HG03571 (cell line): Measurements from ENCODE around the gene SEC31B.

ENCODE experiments used
- ATAC-seq: cut with Tn5 transposase; IDR thresholded peaks from one replicate; pipeline ENCODE4 v1.9.1; 2021; ENCODE audit not compliant: unreplicated experiment

The SEC31B gene

DNA sequence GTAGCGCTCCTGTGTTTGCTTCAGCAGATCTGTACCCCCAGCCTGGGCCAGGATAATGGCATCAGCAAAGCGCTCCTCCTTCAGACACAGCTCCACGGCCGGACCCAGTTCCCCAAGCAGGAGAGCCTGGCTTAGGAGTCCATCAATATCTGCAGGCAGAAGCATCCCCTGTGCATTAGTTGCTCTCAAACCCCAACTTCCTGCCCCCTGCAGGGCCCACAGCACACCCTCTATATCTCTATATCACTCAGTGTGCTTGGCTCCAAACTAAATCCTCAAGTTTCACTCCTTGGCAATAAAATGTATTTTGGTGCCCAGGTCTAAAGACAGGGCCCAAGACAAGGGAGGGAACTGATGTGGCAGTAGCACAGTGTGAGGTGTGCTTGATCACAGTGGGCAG, 21.6 kb downstream of the SEC31B start:
- ATAC-seq: no peak

- no peak for ATAC-seq
Measured at GRCh38 chr10:100496567-100496966, 23.1 kb downstream of the SEC31B start.

- ATAC-seq: no peak
Measured at GRCh38 chr10:100490531-100490930, 29.1 kb downstream of the SEC31B start.

DNA sequence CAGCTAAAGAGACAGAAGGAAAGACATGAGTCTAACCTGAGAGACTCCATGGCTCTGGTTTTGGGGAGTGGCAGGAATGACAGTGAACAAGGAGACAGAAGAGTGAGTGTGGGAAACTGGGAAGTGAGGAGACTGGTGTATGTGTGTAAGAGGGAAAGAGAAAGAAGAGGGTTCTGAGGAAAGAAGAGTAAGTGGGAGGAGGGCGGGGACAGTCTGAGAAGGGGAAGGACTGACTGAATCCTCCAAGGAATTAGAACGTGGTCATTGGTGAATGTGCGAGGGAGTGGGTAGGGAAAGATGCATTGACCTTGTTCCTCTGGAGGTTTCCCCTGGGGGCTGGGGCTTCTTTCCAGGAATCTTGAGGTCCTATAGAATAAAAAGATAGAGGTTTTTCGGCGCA, 30.3 kb downstream of the SEC31B start:
- no peak for ATAC-seq

DNA sequence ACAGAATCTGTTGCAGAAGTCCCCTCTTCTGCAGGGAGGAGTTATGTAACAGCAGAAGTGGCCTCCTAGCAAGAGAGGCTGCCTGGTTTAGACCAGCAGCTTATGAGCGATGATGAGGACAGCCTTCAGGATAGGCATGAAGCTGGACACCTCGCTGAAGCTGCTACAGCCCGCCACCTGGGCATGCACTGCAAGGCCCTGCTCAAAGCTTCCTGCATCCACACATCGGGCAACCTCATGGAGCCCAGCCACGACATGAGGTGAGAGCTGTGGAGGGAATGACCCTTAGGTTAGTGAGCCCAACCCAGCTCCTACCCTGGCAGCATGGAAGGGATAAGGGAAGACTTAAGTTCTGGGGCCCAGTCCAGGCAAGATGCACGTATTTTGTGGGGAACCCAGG, 32.1 kb downstream of the SEC31B start:
- ATAC-seq: no peak

DNA sequence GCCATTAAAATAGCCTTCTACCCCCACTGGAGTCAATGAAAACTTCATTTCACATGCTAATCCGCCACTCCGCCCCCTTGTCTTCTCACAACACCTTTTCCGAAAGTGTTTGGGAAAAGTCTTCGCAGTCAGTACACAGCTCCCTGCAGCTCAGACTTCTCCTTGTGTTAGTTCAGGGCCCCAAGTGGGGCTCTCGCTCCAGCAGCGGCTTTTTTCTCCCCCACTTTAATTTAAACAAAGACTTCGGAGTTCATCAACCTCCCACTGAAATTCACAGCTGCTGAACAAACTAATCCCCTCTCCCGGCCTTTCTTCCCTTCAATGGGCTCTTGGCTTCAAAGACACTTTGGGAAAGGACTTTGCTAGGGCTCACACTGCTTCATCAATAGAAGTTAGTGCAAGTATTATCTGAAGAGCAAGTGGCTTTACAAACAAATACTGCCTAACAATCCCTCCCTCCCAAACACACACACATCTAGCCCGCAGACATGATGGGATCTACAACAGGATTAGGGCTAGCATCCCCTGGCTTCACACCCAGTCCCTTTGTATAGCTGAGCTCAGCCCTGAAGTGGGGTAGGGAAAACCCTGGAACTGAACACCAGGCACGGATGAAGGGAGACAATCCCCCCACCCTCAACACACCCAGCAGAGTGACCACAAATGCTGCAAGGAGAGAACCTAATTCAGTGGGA, 33.7 kb downstream of the SEC31B start:
- ATAC-seq: no peak

DNA sequence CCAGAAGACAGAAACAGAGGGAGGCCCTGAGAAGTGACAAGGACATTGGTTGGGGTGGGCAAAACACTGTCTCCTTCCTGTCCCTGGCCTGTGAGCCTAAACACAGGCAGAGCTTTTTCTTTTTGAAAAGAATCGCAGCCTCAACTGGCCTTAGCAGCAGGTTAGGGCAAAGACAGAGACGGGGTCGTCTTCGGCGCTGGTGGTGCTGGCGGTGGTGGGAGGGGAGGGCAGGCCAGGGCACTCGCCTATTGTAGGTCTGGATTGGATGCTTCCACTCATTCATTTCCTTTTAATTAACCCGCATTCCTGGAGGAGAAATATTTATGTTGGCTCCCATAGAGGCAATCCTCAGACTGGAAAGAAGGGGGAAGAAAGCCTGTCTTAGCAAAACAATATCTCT, 34.3 kb downstream of the SEC31B start:
- no peak for ATAC-seq

- no peak for ATAC-seq
Measured at GRCh38 chr10:100483876-100484666, 35.6 kb downstream of the SEC31B start.

GRCh38 chr10:100482834-100483185, 36.9 kb downstream of the SEC31B start:
- no peak for ATAC-seq

DNA sequence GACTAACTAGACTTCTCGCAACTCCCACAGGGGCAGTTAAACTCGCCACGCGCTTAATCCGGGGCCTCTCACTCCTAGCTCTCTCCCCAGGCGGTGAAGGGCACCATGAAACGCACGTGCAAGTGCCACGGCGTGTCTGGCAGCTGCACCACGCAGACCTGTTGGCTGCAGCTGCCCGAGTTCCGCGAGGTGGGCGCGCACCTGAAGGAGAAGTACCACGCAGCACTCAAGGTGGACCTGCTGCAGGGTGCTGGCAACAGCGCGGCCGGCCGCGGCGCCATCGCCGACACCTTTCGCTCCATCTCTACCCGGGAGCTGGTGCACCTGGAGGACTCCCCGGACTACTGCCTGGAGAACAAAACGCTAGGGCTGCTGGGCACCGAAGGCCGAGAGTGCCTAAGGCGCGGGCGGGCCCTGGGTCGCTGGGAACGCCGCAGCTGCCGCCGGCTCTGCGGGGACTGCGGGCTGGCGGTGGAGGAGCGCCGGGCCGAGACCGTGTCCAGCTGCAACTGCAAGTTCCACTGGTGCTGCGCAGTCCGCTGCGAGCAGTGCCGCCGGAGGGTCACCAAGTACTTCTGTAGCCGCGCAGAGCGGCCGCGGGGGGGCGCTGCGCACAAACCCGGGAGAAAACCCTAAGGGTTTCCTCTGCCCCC, 37.4 kb downstream of the SEC31B start:
- peak; percentile 33 for ATAC-seq

- ATAC-seq: peak; percentile 95
Measured at GRCh38 chr10:100481462-100482081, 38.1 kb downstream of the SEC31B start.

GRCh38 chr10:100480002-100480401, 39.7 kb downstream of the SEC31B start:
- no peak for ATAC-seq

- no peak for ATAC-seq
Measured at GRCh38 chr10:100479037-100479436, 40.6 kb downstream of the SEC31B start.

GRCh38 chr10:100477970-100478369, 41.7 kb downstream of the SEC31B start:
- no peak for ATAC-seq

- ATAC-seq: no peak
Measured at GRCh38 chr10:100470367-100470766, 49.3 kb downstream of the SEC31B start.

DNA sequence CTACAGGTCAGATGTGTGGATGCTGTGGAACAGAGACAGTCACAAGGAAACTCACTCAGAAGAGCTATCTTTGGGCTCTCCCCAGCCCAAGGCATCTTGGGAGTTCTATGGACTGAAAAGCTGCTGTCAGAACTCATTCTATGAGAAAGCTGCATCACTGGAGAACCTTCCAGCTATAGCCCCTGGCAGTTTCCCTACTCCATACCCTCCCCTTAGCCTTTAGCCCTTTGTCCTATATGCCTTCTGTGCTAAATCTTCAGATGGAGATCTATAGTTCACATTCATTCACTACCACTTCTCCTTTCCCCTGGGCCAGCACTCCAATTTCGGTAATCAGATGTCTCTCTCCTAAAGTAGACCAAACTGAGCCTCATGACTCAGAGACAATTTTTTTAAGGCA, 49.9 kb downstream of the SEC31B start:
- ATAC-seq: no peak

DNA sequence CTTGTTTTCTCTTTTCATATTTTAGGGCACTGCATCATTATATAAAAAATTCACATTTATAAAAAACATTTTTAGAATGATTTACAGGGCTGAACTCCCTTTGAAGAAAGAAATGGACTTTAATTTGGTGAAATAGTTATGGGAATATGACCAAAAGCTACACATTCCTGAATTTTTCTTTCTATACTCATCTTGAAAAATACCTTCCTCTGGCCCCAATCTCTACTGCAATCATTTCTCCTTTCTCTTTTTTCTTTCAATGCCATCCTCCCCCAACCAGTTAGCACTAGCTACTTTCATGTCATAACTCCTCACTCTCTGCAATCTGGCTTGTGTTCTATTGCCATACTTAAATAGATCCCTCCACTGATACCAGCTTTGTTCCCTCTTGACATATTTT, 50.7 kb downstream of the SEC31B start:
- no peak for ATAC-seq

DNA sequence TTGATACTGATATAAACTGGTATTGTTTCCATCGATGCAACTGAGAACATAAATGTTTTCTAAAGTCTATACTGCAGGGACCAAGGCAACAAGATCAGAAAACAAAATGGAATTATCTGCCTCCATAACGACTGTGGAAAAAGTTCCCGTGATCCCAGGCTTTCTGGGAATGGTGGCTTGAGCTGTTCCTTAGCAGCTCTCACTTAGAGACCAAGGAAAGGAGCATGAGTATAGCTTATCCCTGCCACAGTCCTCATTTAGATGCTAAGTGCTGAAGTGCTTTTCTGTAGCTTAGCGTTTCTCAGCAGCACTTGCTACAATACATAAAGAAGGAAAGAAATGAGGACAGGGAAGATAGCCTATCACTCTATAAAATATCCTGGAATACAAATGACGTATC, 51.3 kb downstream of the SEC31B start:
- ATAC-seq: no peak

DNA sequence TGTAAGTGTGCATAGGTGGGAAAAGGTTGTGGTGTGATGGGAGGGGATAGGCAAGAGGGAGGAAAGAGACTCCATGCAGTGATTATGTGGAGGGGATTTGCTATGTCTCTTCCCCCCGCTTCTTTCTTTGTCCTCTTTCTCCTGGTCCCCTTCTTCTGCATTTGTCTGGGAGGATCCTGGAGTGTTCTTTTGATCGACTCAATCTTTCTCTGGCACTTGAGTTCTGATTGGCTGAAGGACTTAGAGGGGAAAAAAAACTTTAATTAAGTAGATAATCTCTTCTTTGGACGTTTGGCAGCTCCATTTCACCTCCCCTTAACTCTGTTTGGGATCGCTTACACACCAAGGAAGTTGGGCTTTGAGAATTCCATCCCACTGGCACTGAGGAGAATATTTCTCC, 57.0 kb downstream of the SEC31B start, which contains the start of gene WNT8B:
WNT8B (plus strand) TSS at position 301 of the 400 bp plus-strand sequence. CDS start 160 bp downstream, outside the sequence.
- no peak for ATAC-seq

DNA sequence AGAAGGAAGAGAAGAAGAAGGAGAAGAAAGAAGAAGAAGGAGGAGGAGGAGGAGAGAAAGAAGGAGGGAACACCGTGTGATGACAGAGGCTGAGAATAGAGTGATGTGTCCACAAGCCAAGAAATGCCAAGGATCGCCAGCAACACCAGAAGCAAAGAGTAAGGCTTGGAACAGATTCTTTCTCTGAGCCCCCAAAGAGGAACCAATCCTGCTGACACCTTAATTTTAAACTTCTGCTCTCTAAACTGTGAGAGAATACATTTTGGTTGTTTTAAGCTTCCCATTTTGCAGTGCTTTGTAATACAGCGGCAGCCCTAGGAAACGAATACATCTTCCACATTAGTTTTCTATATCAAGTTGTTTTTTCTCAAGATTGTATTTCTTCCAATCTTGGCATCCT, 70.7 kb downstream of the SEC31B start:
- ATAC-seq: no peak

GRCh38 chr10:100447663-100448062, 72.0 kb downstream of the SEC31B start:
- ATAC-seq: no peak
